PC-9 (cell line): ENCODE results near the gene FBXW12. TPM values are rescaled to one million over a fixed set of nuclear protein-coding genes. Genes with fewer than 3 reads are reported as not detected.

Source experiments
- BruUV-seq: library from RNA; stranded (reverse); fragments of 400-500 nt; replicated peaks from 2 replicates; lab custom pipeline; 2021; lab: Mats Ljungman, UMichigan
- CTCF ChIA-PET: fragments of 300-600 bp; sonication (Branson Sonifier 250); formaldehyde crosslinking; loops from one replicate; lab custom pipeline; 2022; ENCODE audit warnings: antibody characterized with exemption; lab: Charles Lee
- POLR2A ChIA-PET: fragments of 300-600 bp; sonication (Branson Sonifier 250); formaldehyde crosslinking; loops from one replicate; lab custom pipeline; 2022; ENCODE audit warnings: antibody characterized with exemption; ENCODE audit not compliant: unreplicated experiment; lab: Charles Lee
- DNase-seq, 2 experiments: peaks; one replicate each; pipeline versions ENCODE4 v3.0.0 to v3.0.0-alpha.2; 2015 to 2022; ENCODE audit warnings: mixed read lengths in 1 of 2
- H2AFZ ChIP-seq: fragments of 200-600 bp; sonication (generic); 2 replicates; pipeline ENCODE4 v1.8.1; 2017; ENCODE audit warnings: antibody characterized with exemption
- H3F3A ChIP-seq: fragments of 200-600 bp; sonication (generic); 2 replicates; pipeline ENCODE4 v1.8.1; 2017; ENCODE audit warnings: antibody characterized with exemption, mild to moderate bottlenecking, low read depth; ENCODE audit not compliant: insufficient read depth
- H3K27ac ChIP-seq: fragments of 200-600 bp; sonication (generic); 2 replicates; pipeline ENCODE4 v1.6.1; 2016; ENCODE audit warnings: mixed run types
- H3K27me3 ChIP-seq: fragments of 200-600 bp; sonication (generic); 2 replicates; pipeline ENCODE4 v1.6.1; 2016; ENCODE audit warnings: low read depth, mixed run types; ENCODE audit not compliant: insufficient read depth
- H3K36me3 ChIP-seq: fragments of 200-600 bp; sonication (generic); 2 replicates; pipeline ENCODE4 v1.6.1; 2016; ENCODE audit warnings: low read depth, mixed run types
- H3K4me1 ChIP-seq: fragments of 200-600 bp; sonication (generic); replicated peaks from 2 replicates; pipeline ENCODE4 v1.6.1; 2016; ENCODE audit warnings: mixed run types; ENCODE audit not compliant: insufficient read depth
- H3K4me2 ChIP-seq: fragments of 200-600 bp; sonication (generic); 2 replicates; pipeline ENCODE4 v1.6.1; 2017; ENCODE audit warnings: mixed run types
- H3K4me3 ChIP-seq: fragments of 200-600 bp; sonication (generic); 2 replicates; pipeline ENCODE4 v1.6.1; 2016; ENCODE audit warnings: mixed run types
- H3K79me2 ChIP-seq: fragments of 200-600 bp; sonication (generic); 2 replicates; pipeline ENCODE4 v1.6.1; 2017; ENCODE audit warnings: low read depth, mixed run types
- H3K9me2 ChIP-seq: fragments of 200-600 bp; sonication (generic); 2 replicates; pipeline ENCODE4 v1.8.1; 2017; ENCODE audit warnings: mild to moderate bottlenecking; ENCODE audit not compliant: insufficient read depth
- H3K9me3 ChIP-seq: fragments of 200-600 bp; sonication (generic); 2 replicates; pipeline ENCODE4 v1.8.1; 2016; ENCODE audit warnings: low read depth; ENCODE audit not compliant: insufficient read depth
- H4K20me1 ChIP-seq: fragments of 200-600 bp; sonication (generic); 2 replicates; pipeline ENCODE4 v1.8.1; 2017; ENCODE audit not compliant: insufficient read depth
- EZH2 ChIP-seq: fragments of 200-600 bp; sonication (generic); IDR thresholded peaks from 2 replicates; pipeline ENCODE4 v1.8.0; 2017; ENCODE audit warnings: antibody characterized with exemption, low read depth
- intact Hi-C: fragments of 100-400 bp; cut with micrococcal nuclease; formaldehyde crosslinking; loops from one replicate; pipeline ENCODE4 v1.10.0; 2022; ENCODE audit not compliant: unreplicated experiment
- total RNA-seq: library from RNA; stranded (reverse); gene quantifications from 2 replicates; pipeline ENCODE4 v1.2.3, GENCODE V29; 2021
- TF ChIP-seq, protein P1 (sequence below): fragments of 200-600 bp; sonication (generic); conservative IDR thresholded peaks from 2 replicates; pipeline ENCODE4 v1.6.1; 2017; ENCODE audit warnings: mixed run types, antibody characterized with exemption, mild to moderate bottlenecking, moderate library complexity

The FBXW12 gene
- total RNA-seq, 1 experiment from 2014 or later, result not detected

DNA sequence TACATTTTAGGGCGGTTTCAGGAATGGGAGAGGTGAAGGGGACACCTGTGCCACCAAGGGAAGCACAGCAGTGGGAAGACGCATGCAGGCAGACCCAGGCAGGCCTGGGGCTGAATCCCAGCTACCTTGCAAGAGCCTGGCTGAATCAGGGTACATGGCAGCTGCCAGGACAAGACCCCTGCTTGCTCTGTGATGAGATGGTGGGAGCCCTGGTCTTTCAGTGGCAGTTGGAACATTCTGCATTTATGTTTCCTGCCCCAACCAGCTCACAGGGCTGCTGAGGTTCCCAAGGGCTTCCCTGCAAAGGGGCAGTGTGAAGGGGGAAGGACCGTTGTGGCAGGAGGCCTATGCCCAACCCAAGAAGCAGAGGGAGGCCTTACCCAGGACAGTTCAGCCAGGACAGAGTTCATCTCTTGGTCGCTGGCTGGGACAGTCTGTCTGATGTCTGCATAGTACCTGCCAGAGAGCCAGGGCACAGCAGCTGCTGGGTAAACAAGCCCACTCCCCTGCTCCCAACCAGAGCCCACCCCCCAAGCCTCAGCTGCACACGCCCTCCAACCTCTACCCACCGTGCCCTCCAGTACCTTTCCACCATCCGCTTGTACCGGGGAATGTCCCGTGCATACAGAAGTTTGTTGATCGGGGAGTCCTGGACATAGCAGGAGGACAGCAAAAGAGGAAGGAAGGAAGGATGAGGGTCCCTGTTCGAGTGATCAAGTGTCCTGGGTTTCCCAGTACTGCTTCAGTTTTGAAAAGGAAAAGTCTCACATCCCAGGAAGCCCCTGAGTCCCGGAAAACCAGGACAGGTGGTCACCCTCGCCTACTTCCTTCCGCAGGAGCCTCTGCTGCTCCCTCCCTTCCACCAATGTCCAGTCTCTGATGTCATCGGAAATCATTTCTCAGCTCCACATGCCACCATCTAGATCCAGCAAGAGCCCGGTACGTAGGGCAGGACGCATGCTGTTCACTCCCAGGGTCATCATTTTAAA, 34.7 kb downstream of the FBXW12 start:
- Histone ChIP-seq H3F3A (no peaks in the 10 kb centered on the region; the same call in 1 of the 2 replicates), H3K9me3 (no peaks in the 10 kb centered on the region), H3K36me3 (no peaks in the 10 kb centered on the region), H3K4me3 (no peak overlapping the region), H3K79me2 (no peaks in the 10 kb centered on the region), H3K4me1 (peaks cover 7% of the 10 kb centered on the region; the same call in 1 of the 2 replicates), H3K27me3 (no peaks in the 10 kb centered on the region), H3K9me2 (no peaks in the 10 kb centered on the region), H4K20me1 (no peaks in the 10 kb centered on the region), H3K27ac (no peak overlapping the region), H2AFZ (no peak overlapping the region), H3K4me2 (no peak overlapping the region)
- TF ChIP-seq, protein P1, sequence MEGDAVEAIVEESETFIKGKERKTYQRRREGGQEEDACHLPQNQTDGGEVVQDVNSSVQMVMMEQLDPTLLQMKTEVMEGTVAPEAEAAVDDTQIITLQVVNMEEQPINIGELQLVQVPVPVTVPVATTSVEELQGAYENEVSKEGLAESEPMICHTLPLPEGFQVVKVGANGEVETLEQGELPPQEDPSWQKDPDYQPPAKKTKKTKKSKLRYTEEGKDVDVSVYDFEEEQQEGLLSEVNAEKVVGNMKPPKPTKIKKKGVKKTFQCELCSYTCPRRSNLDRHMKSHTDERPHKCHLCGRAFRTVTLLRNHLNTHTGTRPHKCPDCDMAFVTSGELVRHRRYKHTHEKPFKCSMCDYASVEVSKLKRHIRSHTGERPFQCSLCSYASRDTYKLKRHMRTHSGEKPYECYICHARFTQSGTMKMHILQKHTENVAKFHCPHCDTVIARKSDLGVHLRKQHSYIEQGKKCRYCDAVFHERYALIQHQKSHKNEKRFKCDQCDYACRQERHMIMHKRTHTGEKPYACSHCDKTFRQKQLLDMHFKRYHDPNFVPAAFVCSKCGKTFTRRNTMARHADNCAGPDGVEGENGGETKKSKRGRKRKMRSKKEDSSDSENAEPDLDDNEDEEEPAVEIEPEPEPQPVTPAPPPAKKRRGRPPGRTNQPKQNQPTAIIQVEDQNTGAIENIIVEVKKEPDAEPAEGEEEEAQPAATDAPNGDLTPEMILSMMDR, result no peak
- TF ChIP-seq EZH2, result no peak
- CTCF ChIA-PET, result interaction anchor here (2.0 kb wide), 1 partner anchor 29 kb away, joined by 10 read pairs; no protein-coding TSS in a partner anchor
- POLR2A ChIA-PET, result no interaction called here
- no TSS peak for BruUV-seq
- DNase-seq, result no peak
- intact Hi-C loops, result no loop called here

DNA sequence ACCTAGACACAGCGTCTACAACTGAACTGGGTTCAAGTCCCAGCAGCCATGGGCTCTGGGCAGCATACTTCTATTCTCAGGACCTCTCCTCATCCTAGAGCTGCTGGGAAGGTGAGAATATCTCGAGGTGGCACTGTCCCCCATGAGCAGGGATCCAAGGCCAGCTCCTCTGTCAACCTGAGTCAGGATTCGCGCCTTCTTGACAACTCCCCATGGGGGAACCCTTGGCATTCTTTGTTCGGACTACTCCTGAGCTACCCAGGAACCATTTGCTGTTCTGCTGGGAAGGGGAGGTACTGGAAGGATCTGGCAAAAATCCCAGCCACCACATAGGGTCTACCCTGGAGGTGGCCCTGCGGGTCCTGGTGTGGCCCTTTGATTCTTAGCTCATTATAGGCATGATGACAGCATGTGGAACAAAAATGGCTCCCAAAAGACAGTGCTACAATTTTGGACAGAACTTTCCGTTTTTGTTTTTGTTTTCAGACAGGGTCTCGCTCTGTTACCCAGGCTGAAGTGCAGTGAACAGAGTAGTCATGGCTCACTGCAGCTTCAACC, 35.6 kb downstream of the FBXW12 start:
- H3K4me1 ChIP-seq, result no peaks in the 10 kb centered on the region
- H3K4me2 ChIP-seq, result no peak overlapping the region
- ChIA-PET CTCF (interaction anchor here (0.9 to 2.0 kb wide), 2 partner anchors 21 to 28 kb away, joined by 3 to 10 read pairs; no protein-coding TSS in a partner anchor), POLR2A (no interaction called here)
- H3K79me2 ChIP-seq, result no peaks in the 10 kb centered on the region
- no peaks in the 10 kb centered on the region for H3K36me3 ChIP-seq
- no peak overlapping the region for H3K27ac ChIP-seq
- TF ChIP-seq, protein P1, result no peak
- TF ChIP-seq EZH2, result no peak
- no peak for DNase-seq
- H3K4me3 ChIP-seq, result no peak overlapping the region
- H3K9me2 ChIP-seq, result no peaks in the 10 kb centered on the region
- H4K20me1 ChIP-seq, result no peaks in the 10 kb centered on the region
- no TSS peak for BruUV-seq
- no peaks in the 10 kb centered on the region for H3K27me3 ChIP-seq
- intact Hi-C loops, result no loop called here
- no peak overlapping the region for H2AFZ ChIP-seq
- H3F3A ChIP-seq, result no peaks in the 10 kb centered on the region
- no peaks in the 10 kb centered on the region for H3K9me3 ChIP-seq

DNA sequence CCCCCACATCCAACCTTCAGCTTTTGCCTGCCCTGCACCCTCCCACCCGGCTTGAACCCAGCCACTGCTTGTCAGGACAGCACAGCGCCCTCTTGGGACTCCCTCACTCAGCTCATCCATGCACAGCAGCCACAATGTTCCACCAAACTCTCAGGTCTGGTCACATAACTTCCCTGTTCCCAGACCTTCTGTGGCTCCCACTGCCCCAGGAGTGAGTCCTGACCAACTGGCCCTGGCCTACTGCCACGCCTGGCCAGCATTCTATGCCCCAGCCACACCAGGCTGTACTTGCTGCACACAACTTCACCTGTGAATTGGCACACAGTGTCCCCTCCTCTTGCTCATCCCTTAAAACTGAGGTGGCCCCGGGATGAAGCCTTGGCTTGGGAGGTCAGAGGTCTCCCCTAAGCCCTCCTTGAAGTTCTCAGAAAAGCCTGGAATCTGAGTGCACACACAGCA, 36.8 kb downstream of the FBXW12 start:
- no peaks in the 10 kb centered on the region for H3K79me2 ChIP-seq
- POLR2A ChIA-PET, result interaction anchor here (0.6 kb wide), 1 partner anchor 221 kb away, joined by 3 read pairs; the partner anchor contains the start of gene CDC25A
- no peaks in the 10 kb centered on the region for H3K36me3 ChIP-seq
- no peaks in the 10 kb centered on the region for H3K9me3 ChIP-seq
- no peaks in the 10 kb centered on the region for H3K4me1 ChIP-seq
- DNase-seq, result no peak
- H2AFZ ChIP-seq, result no peak overlapping the region
- no peaks in the 10 kb centered on the region for H3K27me3 ChIP-seq
- TF ChIP-seq EZH2, result no peak
- TF ChIP-seq, protein P1, result no peak
- intact Hi-C loops, result no loop called here
- no peak overlapping the region for H3K4me2 ChIP-seq
- no peak overlapping the region for H3K4me3 ChIP-seq
- no peaks in the 10 kb centered on the region for H4K20me1 ChIP-seq
- H3F3A ChIP-seq, result no peaks in the 10 kb centered on the region
- no TSS peak for BruUV-seq
- H3K27ac ChIP-seq, result no peak overlapping the region
- no peaks in the 10 kb centered on the region for H3K9me2 ChIP-seq
- CTCF ChIA-PET, result interaction anchor here (2.0 kb wide), 1 partner anchor 27 kb away, joined by 10 read pairs; no protein-coding TSS in a partner anchor
